ENCODE measurements around the gene BHLHA9. TPM values are rescaled to one million over a fixed set of nuclear protein-coding genes. Genes with fewer than 3 reads are reported as not detected.
"Not testable (repeated sequence)": the region's sequence is repeated elsewhere in the genome, so short reads cannot be mapped to it uniquely, and the experiment has no call there.

BHLHA9 gene
- total RNA-seq, 1 donor, result not detected

GRCh38 chr17:1239210-1239609 lies 31.0 kb upstream of the BHLHA9 start:
- no peaks in the 10 kb centered on the region for H3K27me3 ChIP-seq (ENCODE audit: insufficient read depth, low read length)
- no peak overlapping the region for H2AFZ ChIP-seq (ENCODE audit: low read length)
- no peak overlapping the region for H3K4me2 ChIP-seq (ENCODE audit: insufficient read depth, low read length)
- H3K36me3 ChIP-seq (ENCODE audit: insufficient read depth, low read length), result no peaks in the 10 kb centered on the region
- H3K4me3 ChIP-seq (ENCODE audit: insufficient read depth, low read length), result no peak overlapping the region
- H3K27ac ChIP-seq (ENCODE audit: low read depth, low read length), result no peak overlapping the region
- no peak for DNase-seq (ENCODE audit: insufficient read length, low spot score, missing footprints)
- H3K4me1 ChIP-seq (ENCODE audit: insufficient read depth, low read length), result no peaks in the 10 kb centered on the region
- TF ChIP-seq CTCF (IDR thresholded peaks at IDR 0.05; ENCODE audit: extremely low read depth, low read depth, low read length), result no peak
- H3K9me3 ChIP-seq (ENCODE audit: low read depth, low read length), result no peaks in the 10 kb centered on the region
- no peaks in the 10 kb centered on the region for H4K20me1 ChIP-seq (ENCODE audit: insufficient read depth, low read length)
- no peaks in the 10 kb centered on the region for H3K79me2 ChIP-seq (ENCODE audit: insufficient read depth, low read length)

GRCh38 chr17:1240426-1240825 lies 29.8 kb upstream of the BHLHA9 start:
- not testable (repeated sequence) for H3K79me2 ChIP-seq (ENCODE audit: insufficient read depth, low read length); H3K4me2 ChIP-seq (ENCODE audit: insufficient read depth, low read length); H3K4me3 ChIP-seq (ENCODE audit: insufficient read depth, low read length); H3K4me1 ChIP-seq (ENCODE audit: insufficient read depth, low read length); H2AFZ ChIP-seq (ENCODE audit: low read length); H4K20me1 ChIP-seq (ENCODE audit: insufficient read depth, low read length); H3K27ac ChIP-seq (ENCODE audit: low read depth, low read length); H3K9me3 ChIP-seq (ENCODE audit: low read depth, low read length); H3K27me3 ChIP-seq (ENCODE audit: insufficient read depth, low read length); H3K36me3 ChIP-seq (ENCODE audit: insufficient read depth, low read length)
- peak; percentile 29 for DNase-seq (ENCODE audit: insufficient read length, low spot score, missing footprints)

GRCh38 chr17:1241929-1242328 lies 28.3 kb upstream of the BHLHA9 start:
- Histone ChIP-seq H3K4me1 (ENCODE audit: insufficient read depth, low read length) (no peaks in the 10 kb centered on the region), H4K20me1 (ENCODE audit: insufficient read depth, low read length) (no peaks in the 10 kb centered on the region), H3K4me2 (ENCODE audit: insufficient read depth, low read length) (no peak overlapping the region), H3K4me3 (ENCODE audit: insufficient read depth, low read length) (no peak overlapping the region), H2AFZ (ENCODE audit: low read length) (no peak overlapping the region), H3K9me3 (ENCODE audit: low read depth, low read length) (no peaks in the 10 kb centered on the region), H3K79me2 (ENCODE audit: insufficient read depth, low read length) (no peaks in the 10 kb centered on the region), H3K36me3 (ENCODE audit: insufficient read depth, low read length) (no peaks in the 10 kb centered on the region), H3K27ac (ENCODE audit: low read depth, low read length) (no peak overlapping the region), H3K27me3 (ENCODE audit: insufficient read depth, low read length) (no peaks in the 10 kb centered on the region)
- peak; percentile 49 for DNase-seq (ENCODE audit: insufficient read length, low spot score, missing footprints)
- no peak for TF ChIP-seq CTCF (IDR thresholded peaks at IDR 0.05; ENCODE audit: extremely low read depth, low read depth, low read length)

GRCh38 chr17:1244606-1245012 lies 25.6 kb upstream of the BHLHA9 start:
- TF ChIP-seq CTCF (IDR thresholded peaks at IDR 0.05; ENCODE audit: extremely low read depth, low read depth, low read length), result no peak
- Histone ChIP-seq H2AFZ (ENCODE audit: low read length) (no peak overlapping the region), H4K20me1 (ENCODE audit: insufficient read depth, low read length) (no peaks in the 10 kb centered on the region), H3K4me2 (ENCODE audit: insufficient read depth, low read length) (no peak overlapping the region), H3K27me3 (ENCODE audit: insufficient read depth, low read length) (no peaks in the 10 kb centered on the region), H3K27ac (ENCODE audit: low read depth, low read length) (no peak overlapping the region), H3K9me3 (ENCODE audit: low read depth, low read length) (no peaks in the 10 kb centered on the region), H3K4me3 (ENCODE audit: insufficient read depth, low read length) (no peak overlapping the region), H3K4me1 (ENCODE audit: insufficient read depth, low read length) (no peaks in the 10 kb centered on the region), H3K79me2 (ENCODE audit: insufficient read depth, low read length) (no peaks in the 10 kb centered on the region), H3K36me3 (ENCODE audit: insufficient read depth, low read length) (no peaks in the 10 kb centered on the region)
- DNase-seq (ENCODE audit: insufficient read length, low spot score, missing footprints), result peak; percentile 79

Data from osteoblast (primary cell).